Activated CD8-positive, alpha-beta memory T cell treated with anti-CD3 and anti-CD28 coated beads, Interleukin-2, amount 50 U/mL, for 1 hour (primary cell): ENCODE measurements around the gene LRWD1.

Source experiments
- DNase-seq: peaks from one replicate; pipeline ENCODE4 v3.0.0-alpha.2; 2020; ENCODE audit errors: extremely low read depth

LRWD1 gene

GRCh38 chr7:102464577-102465280 is at the start of gene LRWD1, which contains the start of gene ALKBH4:
Gene LRWD1 (plus strand): TSS chr7:102464984. CDS start chr7:102465081, 97 bp downstream.
Gene ALKBH4 (minus strand): TSS chr7:102464863. CDS start chr7:102464836, 27 bp downstream.
- peak; percentile 76 for DNase-seq

GRCh38 chr7:102415685-102416225 is 49.0 kb upstream of the LRWD1 start:
- no peak for DNase-seq

- DNase-seq, result no peak
Observed at GRCh38 chr7:102416406-102416805, 48.4 kb upstream of the LRWD1 start.

- no peak for DNase-seq
Observed at GRCh38 chr7:102417105-102417504, 47.7 kb upstream of the LRWD1 start.

- DNase-seq, result no peak
Observed at GRCh38 chr7:102418592-102418991, 46.2 kb upstream of the LRWD1 start.

- DNase-seq, result no peak
Observed at GRCh38 chr7:102421706-102422240, 43.0 kb upstream of the LRWD1 start.

GRCh38 chr7:102424129-102424551 is 40.6 kb upstream of the LRWD1 start:
- no peak for DNase-seq

- no peak for DNase-seq
Observed at GRCh38 chr7:102424787-102425218, 40.0 kb upstream of the LRWD1 start.

GRCh38 chr7:102425639-102426267 is 39.0 kb upstream of the LRWD1 start:
- DNase-seq, result peak; percentile 69

GRCh38 chr7:102426268-102427018 is 38.3 kb upstream of the LRWD1 start:
- no peak for DNase-seq

GRCh38 chr7:102427019-102427405 is 37.8 kb upstream of the LRWD1 start:
- DNase-seq, result no peak

- DNase-seq, result no peak
Observed at GRCh38 chr7:102429141-102429899, 35.5 kb upstream of the LRWD1 start.

- DNase-seq, result peak; percentile 57
Observed at GRCh38 chr7:102431617-102432298, 33.0 kb upstream of the LRWD1 start.

GRCh38 chr7:102432442-102433218 is 32.2 kb upstream of the LRWD1 start:
- DNase-seq, result no peak

GRCh38 chr7:102433219-102434038 is 31.4 kb upstream of the LRWD1 start, which contains the start of gene ORAI2:
Gene ORAI2 (plus strand): TSS chr7:102433575. CDS start chr7:102438957, 5,382 bp downstream.
- DNase-seq, result peak; percentile 64

- no peak for DNase-seq
Observed at GRCh38 chr7:102434039-102434486, 30.7 kb upstream of the LRWD1 start.

- DNase-seq, result no peak
Observed at GRCh38 chr7:102436118-102436517, 28.7 kb upstream of the LRWD1 start.

- no peak for DNase-seq
Observed at GRCh38 chr7:102439963-102440795, 24.6 kb upstream of the LRWD1 start.
